AG04449 (cell line): ENCODE data around the gene ATP9B.
A peak's percentile ranks its signal among the peaks of the same experiment; 100 is the strongest.

Experiments used
- CTCF ChIA-PET: fragments of 350-600 bp; formaldehyde crosslinking; extraction: SDS; loops from one replicate; lab custom pipeline; 2021; ENCODE audit warnings: antibody characterized with exemption; lab: Yijun Ruan, JAX
- POLR2A ChIA-PET: fragments of 400-600, 350-600 bp; formaldehyde crosslinking; extraction: SDS; loops from one replicate; lab custom pipeline; 2020; ENCODE audit warnings: antibody characterized with exemption, inconsistent platforms; lab: Yijun Ruan, JAX
- DNase-seq: peaks from one replicate; pipeline ENCODE4 v3.0.0-alpha.2; 2010; ENCODE audit warnings: low read depth, low spot score
- H3K4me3 ChIP-seq: 2 replicates; pipeline ENCODE4 v1.5.1; 2011; ENCODE audit warnings: low read depth, mild to moderate bottlenecking, control low read depth, low read length
- TF ChIP-seq, protein P1 (sequence below): IDR thresholded peaks from one replicate; pipeline ENCODE4 v1.5.1; 2011; ENCODE audit warnings: mild to moderate bottlenecking, moderate library complexity, low read length, control low read depth, inconsistent platforms; ENCODE audit not compliant: insufficient read depth; ENCODE audit errors: missing control alignments

ATP9B gene

DNA sequence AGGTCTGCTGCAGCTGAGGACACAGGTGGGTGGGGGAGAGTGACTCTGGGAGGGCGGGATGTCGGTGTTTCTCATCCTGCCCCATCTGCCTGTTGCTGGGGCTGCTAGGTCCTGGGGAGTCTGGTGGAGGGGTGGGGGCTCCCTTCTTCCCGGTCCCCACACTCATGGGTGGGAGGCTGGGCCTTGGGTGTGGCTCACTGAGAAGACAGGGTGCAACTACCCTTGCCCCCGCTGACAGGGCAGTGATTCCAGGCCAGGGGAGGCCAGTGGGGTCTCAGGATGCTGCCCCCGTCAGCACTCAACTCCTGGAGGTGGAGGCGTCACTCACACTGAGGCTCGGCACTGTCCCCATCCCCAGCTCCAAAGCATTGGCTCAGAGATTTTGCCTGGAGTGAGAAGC, 318.8 kb downstream of the ATP9B start:
- no peak for DNase-seq
- POLR2A ChIA-PET: no interaction called here
- CTCF ChIA-PET: interaction anchor here (2.0 to 5.4 kb wide), 3 partner anchors 10 to 257 kb away, joined by 6 to 70 read pairs (median 20); no protein-coding TSS in a partner anchor

DNA sequence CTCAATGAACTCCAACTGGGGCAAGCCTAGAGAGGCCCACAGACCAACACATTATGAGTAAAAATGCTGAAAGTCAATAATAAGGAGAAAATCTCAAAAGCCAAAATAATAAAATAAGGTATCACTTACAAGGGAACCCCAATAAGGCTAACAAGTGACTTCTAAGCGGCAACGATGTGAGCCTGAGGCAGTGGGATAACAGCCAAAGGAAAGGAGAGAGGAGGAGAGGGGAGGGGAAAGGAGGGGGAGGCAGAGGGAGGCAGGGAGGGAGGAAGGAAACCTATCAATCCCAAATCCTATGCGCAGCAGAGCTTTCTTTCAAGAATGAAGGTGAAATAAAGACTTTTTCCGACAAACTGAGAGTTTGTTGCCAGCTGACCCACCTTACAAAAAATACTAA, 320.5 kb downstream of the ATP9B start:
- POLR2A ChIA-PET: no interaction called here
- CTCF ChIA-PET: interaction anchor here (3.3 to 5.4 kb wide), 2 partner anchors 11 to 140 kb away, joined by 20 to 70 read pairs; no protein-coding TSS in a partner anchor
- H3K4me3 ChIP-seq: no peak overlapping the region
- DNase-seq: no peak
- TF ChIP-seq, protein P1, sequence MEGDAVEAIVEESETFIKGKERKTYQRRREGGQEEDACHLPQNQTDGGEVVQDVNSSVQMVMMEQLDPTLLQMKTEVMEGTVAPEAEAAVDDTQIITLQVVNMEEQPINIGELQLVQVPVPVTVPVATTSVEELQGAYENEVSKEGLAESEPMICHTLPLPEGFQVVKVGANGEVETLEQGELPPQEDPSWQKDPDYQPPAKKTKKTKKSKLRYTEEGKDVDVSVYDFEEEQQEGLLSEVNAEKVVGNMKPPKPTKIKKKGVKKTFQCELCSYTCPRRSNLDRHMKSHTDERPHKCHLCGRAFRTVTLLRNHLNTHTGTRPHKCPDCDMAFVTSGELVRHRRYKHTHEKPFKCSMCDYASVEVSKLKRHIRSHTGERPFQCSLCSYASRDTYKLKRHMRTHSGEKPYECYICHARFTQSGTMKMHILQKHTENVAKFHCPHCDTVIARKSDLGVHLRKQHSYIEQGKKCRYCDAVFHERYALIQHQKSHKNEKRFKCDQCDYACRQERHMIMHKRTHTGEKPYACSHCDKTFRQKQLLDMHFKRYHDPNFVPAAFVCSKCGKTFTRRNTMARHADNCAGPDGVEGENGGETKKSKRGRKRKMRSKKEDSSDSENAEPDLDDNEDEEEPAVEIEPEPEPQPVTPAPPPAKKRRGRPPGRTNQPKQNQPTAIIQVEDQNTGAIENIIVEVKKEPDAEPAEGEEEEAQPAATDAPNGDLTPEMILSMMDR: no peak

More for the DNA sequence above, 318.8 kb downstream of the ATP9B start:
- no peak overlapping the region for H3K4me3 ChIP-seq
- TF ChIP-seq, protein P1: no peak

DNA sequence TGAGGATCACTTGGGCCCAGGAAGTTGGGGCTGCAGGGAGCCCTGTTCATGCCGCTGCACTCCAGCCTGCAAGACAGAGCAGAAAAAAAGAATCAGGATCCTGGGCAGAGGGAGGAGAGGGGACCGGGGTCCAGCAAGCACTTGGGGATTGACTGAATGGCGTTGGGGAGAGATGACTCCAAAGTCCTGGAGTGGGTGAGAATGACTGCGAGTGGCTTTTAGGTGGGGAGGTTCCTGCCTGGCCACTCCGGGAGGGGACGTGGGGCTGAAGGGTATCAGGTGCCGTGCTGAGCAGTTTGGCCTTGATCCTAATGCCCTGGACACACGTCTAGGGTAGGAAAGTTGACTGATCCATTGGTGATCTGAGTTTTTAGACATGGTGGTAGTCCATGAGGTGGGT, 323.0 kb downstream of the ATP9B start:
- H3K4me3 ChIP-seq: no peak overlapping the region
- DNase-seq: no peak
- POLR2A ChIA-PET: no interaction called here
- CTCF ChIA-PET: interaction anchor here (1.5 to 5.4 kb wide), 5 partner anchors 9 to 254 kb away, joined by 3 to 70 read pairs (median 21); no protein-coding TSS in a partner anchor
- TF ChIP-seq, protein P1: no peak

DNA sequence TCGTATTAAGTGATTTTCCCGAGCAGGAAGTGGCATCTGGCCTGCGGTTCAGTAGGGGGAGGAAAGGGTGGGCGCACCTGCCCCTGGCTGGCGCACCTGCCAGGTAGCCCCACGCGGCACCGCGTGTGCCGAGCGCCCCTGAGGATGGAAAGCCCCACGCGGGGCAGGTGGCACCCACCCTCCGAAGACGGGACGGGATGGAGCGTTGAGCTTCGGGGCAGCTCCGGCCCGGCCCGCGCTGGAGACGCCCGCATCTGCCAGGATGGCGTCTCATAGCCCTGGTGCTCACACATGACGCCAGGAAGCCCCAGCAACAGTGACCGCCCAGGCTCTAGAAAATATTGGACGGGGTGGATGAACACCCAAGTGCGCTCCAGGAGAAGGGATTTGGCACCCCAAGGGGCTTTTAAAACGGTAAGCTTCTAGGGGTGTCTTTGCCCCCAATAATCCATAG, 324.0 kb downstream of the ATP9B start:
- POLR2A ChIA-PET: interaction anchor here (0.9 kb wide), 1 partner anchor 285 kb away, joined by 6 read pairs; no protein-coding TSS in a partner anchor
- peak overlapping the region; percentile 49 for H3K4me3 ChIP-seq
- TF ChIP-seq, protein P1: no peak
- no peak for DNase-seq
- CTCF ChIA-PET: interaction anchor here (0.7 to 2.7 kb wide), 6 partner anchors 8 to 253 kb away, joined by 3 to 32 read pairs (median 4); no protein-coding TSS in a partner anchor

DNA sequence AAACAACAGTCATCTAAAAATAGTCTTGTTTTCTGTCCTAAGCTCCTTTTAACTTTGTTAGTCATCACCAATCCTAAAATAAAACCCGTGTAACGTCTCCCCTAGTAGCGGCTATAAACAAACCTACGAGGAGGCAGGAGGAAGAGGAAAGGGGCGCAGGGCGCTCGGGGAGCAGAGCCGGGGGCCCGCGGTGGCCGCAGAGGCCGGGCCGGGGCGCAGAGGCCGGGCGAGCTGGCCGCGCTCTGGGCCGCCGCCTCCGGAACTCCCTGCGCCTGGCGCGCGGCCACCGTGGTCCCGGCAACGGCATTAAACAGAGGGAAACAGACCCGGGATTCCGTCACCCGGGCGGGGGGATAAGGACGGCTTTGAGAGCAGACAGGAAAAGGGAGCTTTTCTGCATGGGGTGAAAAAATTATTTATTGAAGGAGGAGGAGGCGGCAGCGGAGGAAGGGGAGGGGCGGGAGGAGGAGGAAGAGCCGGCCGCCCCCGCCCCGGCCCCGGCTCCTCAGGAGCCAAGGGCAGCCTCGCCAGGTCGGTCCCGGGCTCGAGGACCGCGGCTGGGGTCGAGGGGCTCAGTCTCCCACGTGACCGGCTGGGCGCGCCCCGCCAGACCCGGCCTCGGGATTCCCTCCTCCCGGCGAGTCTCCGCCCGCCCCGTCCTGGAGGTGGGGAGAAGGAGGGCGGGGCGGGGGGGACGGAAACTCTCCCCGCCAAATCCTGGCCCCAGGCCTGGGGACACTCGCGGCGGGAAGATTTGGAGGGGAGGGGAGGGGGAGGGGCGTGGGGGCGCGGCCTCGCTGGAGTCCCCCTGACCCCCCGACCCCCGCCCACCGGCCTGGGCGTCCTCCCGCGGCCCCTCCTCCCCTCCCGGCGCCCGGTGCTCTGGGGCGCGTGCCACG, 324.7 kb downstream of the ATP9B start:
- ChIA-PET CTCF (interaction anchor here (0.7 to 2.7 kb wide), 5 partner anchors 9 to 252 kb away, joined by 3 to 32 read pairs (median 4); no protein-coding TSS in a partner anchor), POLR2A (interaction anchor here (0.9 kb wide), 1 partner anchor 285 kb away, joined by 6 read pairs; no protein-coding TSS in a partner anchor)
- H3K4me3 ChIP-seq: peak overlapping the region; percentile 49
- no peak for DNase-seq
- TF ChIP-seq, protein P1: no peak
